Measurements from ENCODE around the gene PROZ. TPM values are rescaled to one million over a fixed set of nuclear protein-coding genes. Genes with fewer than 3 reads are reported as not detected.
A peak's percentile ranks its signal among the peaks of the same experiment; 100 is the strongest.

PROZ gene
- total RNA-seq, 1 donor from 2014 or later = not detected

- TF ChIP-seq, protein P1, sequence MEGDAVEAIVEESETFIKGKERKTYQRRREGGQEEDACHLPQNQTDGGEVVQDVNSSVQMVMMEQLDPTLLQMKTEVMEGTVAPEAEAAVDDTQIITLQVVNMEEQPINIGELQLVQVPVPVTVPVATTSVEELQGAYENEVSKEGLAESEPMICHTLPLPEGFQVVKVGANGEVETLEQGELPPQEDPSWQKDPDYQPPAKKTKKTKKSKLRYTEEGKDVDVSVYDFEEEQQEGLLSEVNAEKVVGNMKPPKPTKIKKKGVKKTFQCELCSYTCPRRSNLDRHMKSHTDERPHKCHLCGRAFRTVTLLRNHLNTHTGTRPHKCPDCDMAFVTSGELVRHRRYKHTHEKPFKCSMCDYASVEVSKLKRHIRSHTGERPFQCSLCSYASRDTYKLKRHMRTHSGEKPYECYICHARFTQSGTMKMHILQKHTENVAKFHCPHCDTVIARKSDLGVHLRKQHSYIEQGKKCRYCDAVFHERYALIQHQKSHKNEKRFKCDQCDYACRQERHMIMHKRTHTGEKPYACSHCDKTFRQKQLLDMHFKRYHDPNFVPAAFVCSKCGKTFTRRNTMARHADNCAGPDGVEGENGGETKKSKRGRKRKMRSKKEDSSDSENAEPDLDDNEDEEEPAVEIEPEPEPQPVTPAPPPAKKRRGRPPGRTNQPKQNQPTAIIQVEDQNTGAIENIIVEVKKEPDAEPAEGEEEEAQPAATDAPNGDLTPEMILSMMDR (IDR thresholded peaks at IDR 0.05; ENCODE audit: insufficient read depth, low read length, severe bottlenecking) = no peak
- H3K36me3 ChIP-seq (ENCODE audit: control insufficient read depth, insufficient read depth, low read length) = no peaks in the 10 kb centered on the region
- H3K4me3 ChIP-seq (ENCODE audit: low read depth, low read length) = no peak overlapping the region
- no peaks in the 10 kb centered on the region for H3K27me3 ChIP-seq (ENCODE audit: control insufficient read depth, insufficient read depth, low read length)
- FAIRE-seq (no peak), DNase-seq (ENCODE audit: low read depth) (no peak)
These were observed 41.6 kb upstream of the PROZ start for GRCh38 chr13:113116871-113117271.

GRCh38 chr13:113117335-113117872 lies 41.0 kb upstream of the PROZ start:
- no peaks in the 10 kb centered on the region for H3K27me3 ChIP-seq (ENCODE audit: control insufficient read depth, insufficient read depth, low read length)
- no peak overlapping the region for H3K4me3 ChIP-seq (ENCODE audit: low read depth, low read length)
- no peak for DNase-seq (ENCODE audit: low read depth)
- FAIRE-seq = no peak
- TF ChIP-seq, protein P1 (IDR thresholded peaks at IDR 0.05; ENCODE audit: insufficient read depth, low read length, severe bottlenecking) = no peak
- H3K36me3 ChIP-seq (ENCODE audit: control insufficient read depth, insufficient read depth, low read length) = no peaks in the 10 kb centered on the region

GRCh38 chr13:113117911-113118260 lies 40.6 kb upstream of the PROZ start:
- FAIRE-seq (no peak), DNase-seq (ENCODE audit: low read depth) (no peak)
- H3K36me3 ChIP-seq (ENCODE audit: control insufficient read depth, insufficient read depth, low read length) = no peaks in the 10 kb centered on the region
- TF ChIP-seq, protein P1 (IDR thresholded peaks at IDR 0.05; ENCODE audit: insufficient read depth, low read length, severe bottlenecking) = no peak
- no peak overlapping the region for H3K4me3 ChIP-seq (ENCODE audit: low read depth, low read length)
- no peaks in the 10 kb centered on the region for H3K27me3 ChIP-seq (ENCODE audit: control insufficient read depth, insufficient read depth, low read length)

DNA sequence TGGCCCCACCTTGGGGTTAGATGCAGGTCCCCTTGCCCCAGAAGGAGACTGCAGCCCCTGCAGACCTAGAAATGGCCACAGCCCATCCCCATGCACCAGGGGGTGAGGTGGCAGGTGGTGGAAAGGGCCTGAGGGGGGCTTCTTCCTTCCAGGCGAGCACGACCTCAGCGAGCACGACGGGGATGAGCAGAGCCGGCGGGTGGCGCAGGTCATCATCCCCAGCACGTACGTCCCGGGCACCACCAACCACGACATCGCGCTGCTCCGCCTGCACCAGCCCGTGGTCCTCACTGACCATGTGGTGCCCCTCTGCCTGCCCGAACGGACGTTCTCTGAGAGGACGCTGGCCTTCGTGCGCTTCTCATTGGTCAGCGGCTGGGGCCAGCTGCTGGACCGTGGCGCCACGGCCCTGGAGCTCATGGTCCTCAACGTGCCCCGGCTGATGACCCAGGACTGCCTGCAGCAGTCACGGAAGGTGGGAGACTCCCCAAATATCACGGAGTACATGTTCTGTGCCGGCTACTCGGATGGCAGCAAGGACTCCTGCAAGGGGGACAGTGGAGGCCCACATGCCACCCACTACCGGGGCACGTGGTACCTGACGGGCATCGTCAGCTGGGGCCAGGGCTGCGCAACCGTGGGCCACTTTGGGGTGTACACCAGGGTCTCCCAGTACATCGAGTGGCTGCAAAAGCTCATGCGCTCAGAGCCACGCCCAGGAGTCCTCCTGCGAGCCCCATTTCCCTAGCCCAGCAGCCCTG lies 40.0 kb upstream of the PROZ start:
- TF ChIP-seq, protein P1 (IDR thresholded peaks at IDR 0.05; ENCODE audit: insufficient read depth, low read length, severe bottlenecking) = no peak
- DNase-seq (ENCODE audit: low read depth) = no peak
- H3K36me3 ChIP-seq (ENCODE audit: control insufficient read depth, insufficient read depth, low read length) = no peaks in the 10 kb centered on the region
- H3K27me3 ChIP-seq (ENCODE audit: control insufficient read depth, insufficient read depth, low read length) = no peaks in the 10 kb centered on the region
- H3K4me3 ChIP-seq (ENCODE audit: low read depth, low read length) = no peak overlapping the region
- no peak for FAIRE-seq

DNA sequence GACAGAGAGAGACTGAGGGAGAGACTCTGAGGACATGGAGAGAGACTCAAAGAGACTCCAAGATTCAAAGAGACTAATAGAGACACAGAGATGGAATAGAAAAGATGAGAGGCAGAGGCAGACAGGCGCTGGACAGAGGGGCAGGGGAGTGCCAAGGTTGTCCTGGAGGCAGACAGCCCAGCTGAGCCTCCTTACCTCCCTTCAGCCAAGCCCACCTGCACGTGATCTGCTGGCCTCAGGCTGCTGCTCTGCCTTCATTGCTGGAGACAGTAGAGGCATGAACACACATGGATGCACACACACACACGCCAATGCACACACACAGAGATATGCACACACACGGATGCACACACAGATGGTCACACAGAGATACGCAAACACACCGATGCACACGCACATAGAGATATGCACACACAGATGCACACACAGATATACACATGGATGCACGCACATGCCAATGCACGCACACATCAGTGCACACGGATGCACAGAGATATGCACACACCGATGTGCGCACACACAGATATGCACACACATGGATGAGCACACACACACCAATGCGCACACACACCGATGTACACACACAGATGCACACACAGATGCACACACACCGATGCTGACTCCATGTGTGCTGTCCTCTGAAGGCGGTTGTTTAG lies 39.2 kb upstream of the PROZ start:
- Histone ChIP-seq H3K36me3 (ENCODE audit: control insufficient read depth, insufficient read depth, low read length) (no peaks in the 10 kb centered on the region), H3K4me3 (ENCODE audit: low read depth, low read length) (no peak overlapping the region), H3K27me3 (ENCODE audit: control insufficient read depth, insufficient read depth, low read length) (no peaks in the 10 kb centered on the region)
- FAIRE-seq = peak; percentile 97
- TF ChIP-seq, protein P1 (IDR thresholded peaks at IDR 0.05; ENCODE audit: insufficient read depth, low read length, severe bottlenecking) = no peak
- DNase-seq (ENCODE audit: low read depth) = no peak

Data from bronchial epithelial cell (primary cell).